T-cell (primary cell): ENCODE data around the gene GABRG3. TPM values are rescaled to one million over a fixed set of nuclear protein-coding genes. Genes with fewer than 3 reads are reported as not detected.

ENCODE experiments used
- ATAC-seq, 4 experiments: fragments of 200-7000 bp in 3 of 4; fragments of 150-1000 bp in 1 of 4; cut with Tn5 transposase; replicated peaks in 1 of 4; 1 replicate in 3 of 4; 2 replicates in 1 of 4; pipeline ENCODE4 v1.10.0; 2021; ENCODE audit warnings: moderate library complexity in 3 of 4, mild to moderate bottlenecking in 2 of 4, moderate number of reproducible peaks in 1 of 4
- CTCF ChIA-PET, 2 donors: fragments of 300-600 bp; sonication (Branson Sonifier 250); formaldehyde crosslinking; loops; one replicate each; lab custom pipeline; 2022; ENCODE audit warnings: antibody characterized with exemption in 2 of 2; lab: Charles Lee
- POLR2A ChIA-PET, 2 donors: fragments of 300-600 bp; sonication (Branson Sonifier 250); formaldehyde crosslinking; loops; one replicate each; lab custom pipeline; 2022; ENCODE audit warnings: antibody characterized with exemption in 2 of 2; lab: Charles Lee
- DNase-seq, 35 experiments: peaks; one replicate each; pipeline versions ENCODE4 v3.0.0 to v3.0.0-alpha.2; 2013 to 2023
- H3K27ac ChIP-seq: one replicate; pipeline ENCODE4 v1.5.1; 2013; ENCODE audit warnings: low read length
- H3K27me3 ChIP-seq, 2 experiments: replicated peaks in 1 of 2; 1 replicate in 1 of 2; 2 replicates in 1 of 2; pipeline versions ENCODE4 v1.6.1 to v1.7.0; 2013; ENCODE audit warnings: low read length in 1 of 2, mixed read lengths in 1 of 2; ENCODE audit not compliant: control insufficient read depth in 2 of 2, insufficient read depth in 2 of 2; ENCODE audit errors: extremely low read depth in 1 of 2
- H3K36me3 ChIP-seq, 2 donors: 1 replicate in 1 of 2; 2 replicates in 1 of 2; pipeline versions ENCODE4 v1.6.1 to v1.7.0; 2013; ENCODE audit warnings: low read length in 1 of 2; ENCODE audit not compliant: control insufficient read depth in 2 of 2, insufficient read depth in 1 of 2; ENCODE audit errors: extremely low read depth in 1 of 2
- H3K4me1 ChIP-seq, 2 experiments: 1 replicate in 1 of 2; 2 replicates in 1 of 2; pipeline versions ENCODE4 v1.6.1 to v1.7.0; 2013; ENCODE audit warnings: low read length in 2 of 2, mixed read lengths in 1 of 2; ENCODE audit not compliant: insufficient read depth in 2 of 2, control insufficient read depth in 1 of 2; ENCODE audit errors: extremely low read depth in 1 of 2
- H3K4me3 ChIP-seq, 2 donors: 1 replicate in 1 of 2; 2 replicates in 1 of 2; pipeline versions ENCODE4 v1.5.1 to v1.7.0; 2013; ENCODE audit warnings: mild to moderate bottlenecking in 2 of 2, low read length in 1 of 2, moderate library complexity in 1 of 2; ENCODE audit not compliant: control insufficient read depth in 1 of 2; ENCODE audit errors: extremely low read depth in 1 of 2
- H3K9me3 ChIP-seq: 2 replicates; pipeline ENCODE4 v1.7.0; 2013
- H3K27ac Mint-ChIP-seq, 2 donors: one replicate each; pipeline ENCODE4 v1.8.0; 2020 to 2021; ENCODE audit warnings: mild to moderate bottlenecking in 2 of 2, mixed read lengths in 2 of 2
- H3K27me3 Mint-ChIP-seq, 2 donors: one replicate each; pipeline ENCODE4 v1.8.0; 2021 to 2022; ENCODE audit warnings: mixed read lengths in 2 of 2
- H3K36me3 Mint-ChIP-seq: one replicate; pipeline ENCODE4 v1.8.0; 2021; ENCODE audit warnings: mixed read lengths
- H3K4me1 Mint-ChIP-seq, 3 donors: one replicate each; pipeline ENCODE4 v1.8.0; 2020 to 2022; ENCODE audit warnings: mixed read lengths in 3 of 3, mild to moderate bottlenecking in 1 of 3
- H3K4me3 Mint-ChIP-seq, 3 donors: one replicate each; pipeline ENCODE4 v1.8.0; 2020 to 2022; ENCODE audit warnings: mild to moderate bottlenecking in 3 of 3, mixed read lengths in 3 of 3, moderate library complexity in 3 of 3
- H3K9me3 Mint-ChIP-seq, 3 donors: one replicate each; pipeline ENCODE4 v1.8.0; 2020 to 2022; ENCODE audit warnings: mixed read lengths in 3 of 3
- WGBS: methylation state at CpG from one replicate; pipeline ENCODE4 v1.1.5; 2013; ENCODE audit warnings: missing lambda C conversion rate; ENCODE audit not compliant: insufficient coverage; 5-methylcytosine and 5-hydroxymethylcytosine counted together
- total RNA-seq, 35 experiments: library from RNA in 6 of 35; stranded (reverse) in 6 of 35; fragments of 120-200 nt in 1 of 35; gene quantifications; one replicate each; pipeline versions ENCODE4 v1.2.1 to v1.2.4 and lab custom pipeline; 2013 to 2026

GABRG3 gene
- total RNA-seq: not detected
- not detected for total RNA-seq (2013)
- 0 to 0.06 (median 0) reads per million in 29 experiments for total RNA-seq (lab: John Stamatoyannopoulos, UW)

GRCh38 chr15:26970712-26971210 lies at the start of gene GABRG3:
TSS of gene GABRG3 (plus strand) at chr15:26971181.
- H3K27me3 Mint-ChIP-seq: peaks cover 13 to 26% of the 10 kb centered on the region in 2 donors
- DNase-seq (no peak), ATAC-seq (no peak)
- Histone ChIP-seq H3K36me3 (no peaks in the 10 kb centered on the region), H3K4me3 (no peak within 1 kb of the TSS), H3K9me3 (no peaks in the 10 kb centered on the region), H3K27me3 (peaks cover 9 to 15% of the 10 kb centered on the region in 2 experiments), H3K4me1 (no peaks in the 10 kb centered on the region), H3K27ac (no peak within 1 kb of the TSS)
- H3K4me3 Mint-ChIP-seq: no peak within 1 kb of the TSS
- H3K9me3 Mint-ChIP-seq: no peaks in the 10 kb centered on the region
- H3K36me3 Mint-ChIP-seq: no peaks in the 10 kb centered on the region
- WGBS: 8% methylated on average over 20 of the region's 33 CpGs
- POLR2A ChIA-PET: no interaction called here
- CTCF ChIA-PET: no interaction called here
- no peaks in the 10 kb centered on the region for H3K4me1 Mint-ChIP-seq
- H3K27ac Mint-ChIP-seq: no peak within 1 kb of the TSS

GRCh38 chr15:26921433-26921832 lies 49.5 kb upstream of the GABRG3 start:
- POLR2A ChIA-PET: no interaction called here
- no CpG with 5 or more reads among the region's 1 CpG for WGBS
- H3K27ac Mint-ChIP-seq: no peak overlapping the region
- H3K9me3 Mint-ChIP-seq: peaks cover 6 to 15% (median 8%) of the 10 kb centered on the region in 3 donors
- no peaks in the 10 kb centered on the region for H3K9me3 ChIP-seq
- DNase-seq: no peak
- H3K27me3 Mint-ChIP-seq: no peaks in the 10 kb centered on the region
- H3K4me3 ChIP-seq: no peak overlapping the region
- H3K4me1 Mint-ChIP-seq: no peaks in the 10 kb centered on the region
- ATAC-seq: no peak
- H3K36me3 Mint-ChIP-seq: no peaks in the 10 kb centered on the region
- H3K27me3 ChIP-seq: no peaks in the 10 kb centered on the region
- no peaks in the 10 kb centered on the region for H3K4me1 ChIP-seq
- H3K27ac ChIP-seq: no peak overlapping the region
- H3K36me3 ChIP-seq: no peaks in the 10 kb centered on the region
- CTCF ChIA-PET: no interaction called here
- no peak overlapping the region for H3K4me3 Mint-ChIP-seq

GRCh38 chr15:26926081-26926480 lies 44.9 kb upstream of the GABRG3 start:
- ChIA-PET POLR2A (no interaction called here), CTCF (no interaction called here)
- H3K36me3 Mint-ChIP-seq: no peaks in the 10 kb centered on the region
- peaks cover 0 to 21% (median 10%) of the 10 kb centered on the region in 3 donors for H3K9me3 Mint-ChIP-seq
- H3K4me3 ChIP-seq: no peak overlapping the region
- H3K4me1 Mint-ChIP-seq: no peaks in the 10 kb centered on the region
- no peak overlapping the region for H3K27ac Mint-ChIP-seq
- no peaks in the 10 kb centered on the region for H3K36me3 ChIP-seq
- no CpG with 5 or more reads among the region's 2 CpGs for WGBS
- ATAC-seq (no peak), DNase-seq (no peak)
- no peak overlapping the region for H3K4me3 Mint-ChIP-seq
- H3K9me3 ChIP-seq: no peaks in the 10 kb centered on the region
- H3K27ac ChIP-seq: no peak overlapping the region
- no peaks in the 10 kb centered on the region for H3K27me3 Mint-ChIP-seq
- no peaks in the 10 kb centered on the region for H3K4me1 ChIP-seq
- no peaks in the 10 kb centered on the region for H3K27me3 ChIP-seq

GRCh38 chr15:26928051-26928450 lies 42.9 kb upstream of the GABRG3 start:
- H3K9me3 ChIP-seq: no peaks in the 10 kb centered on the region
- peaks cover 0 to 16% (median 14%) of the 10 kb centered on the region in 3 donors for H3K9me3 Mint-ChIP-seq
- no peaks in the 10 kb centered on the region for H3K4me1 ChIP-seq
- no peaks in the 10 kb centered on the region for H3K27me3 ChIP-seq
- ATAC-seq (no peak), DNase-seq (no peak)
- H3K27ac ChIP-seq: no peak overlapping the region
- H3K36me3 Mint-ChIP-seq: no peaks in the 10 kb centered on the region
- no peaks in the 10 kb centered on the region for H3K36me3 ChIP-seq
- H3K4me3 ChIP-seq: no peak overlapping the region
- 80% methylated on average over 5 of the region's 8 CpGs for WGBS
- no peak overlapping the region for H3K27ac Mint-ChIP-seq
- H3K27me3 Mint-ChIP-seq: no peaks in the 10 kb centered on the region
- ChIA-PET CTCF (interaction anchor here in 1 of 2 donors (0.8 kb wide), 1 partner anchor 237 kb away, joined by 3 read pairs; no protein-coding TSS in a partner anchor), POLR2A (no interaction called here)
- no peak overlapping the region for H3K4me3 Mint-ChIP-seq
- H3K4me1 Mint-ChIP-seq: no peaks in the 10 kb centered on the region

GRCh38 chr15:26929588-26929987 lies 41.4 kb upstream of the GABRG3 start:
- Mint-ChIP-seq H3K4me3 (no peak overlapping the region), H3K9me3 (peaks cover 0 to 15% (median 10%) of the 10 kb centered on the region in 3 donors), H3K4me1 (no peaks in the 10 kb centered on the region), H3K36me3 (no peaks in the 10 kb centered on the region), H3K27ac (no peak overlapping the region), H3K27me3 (no peaks in the 10 kb centered on the region)
- Histone ChIP-seq H3K36me3 (no peaks in the 10 kb centered on the region), H3K27ac (no peak overlapping the region), H3K9me3 (no peaks in the 10 kb centered on the region), H3K4me3 (no peak overlapping the region), H3K27me3 (no peaks in the 10 kb centered on the region), H3K4me1 (no peaks in the 10 kb centered on the region)
- ChIA-PET CTCF (no interaction called here), POLR2A (no interaction called here)
- DNase-seq (no peak), ATAC-seq (no peak)
- no CpG with 5 or more reads among the region's 4 CpGs for WGBS

GRCh38 chr15:26934848-26935247 lies 36.1 kb upstream of the GABRG3 start:
- Mint-ChIP-seq H3K27me3 (no peaks in the 10 kb centered on the region), H3K4me1 (no peaks in the 10 kb centered on the region), H3K36me3 (no peaks in the 10 kb centered on the region), H3K9me3 (peaks cover 2 to 20% (median 18%) of the 10 kb centered on the region in 3 donors), H3K27ac (no peak overlapping the region), H3K4me3 (no peak overlapping the region)
- H3K36me3 ChIP-seq: no peaks in the 10 kb centered on the region
- ChIA-PET CTCF (no interaction called here), POLR2A (no interaction called here)
- H3K27ac ChIP-seq: no peak overlapping the region
- WGBS: 94% methylated on average over 5 of the region's 6 CpGs
- no peaks in the 10 kb centered on the region for H3K9me3 ChIP-seq
- DNase-seq (no peak), ATAC-seq (no peak)
- H3K4me1 ChIP-seq: no peaks in the 10 kb centered on the region
- no peak overlapping the region for H3K4me3 ChIP-seq
- no peaks in the 10 kb centered on the region for H3K27me3 ChIP-seq

- H3K36me3 Mint-ChIP-seq: no peaks in the 10 kb centered on the region
- no peak for ATAC-seq
- peaks cover 2 to 18% (median 15%) of the 10 kb centered on the region in 3 donors for H3K9me3 Mint-ChIP-seq
- WGBS: 86% methylated on average over 8 of the region's 12 CpGs
- Histone ChIP-seq H3K27ac (no peak overlapping the region), H3K27me3 (no peaks in the 10 kb centered on the region), H3K36me3 (no peaks in the 10 kb centered on the region), H3K4me1 (no peaks in the 10 kb centered on the region), H3K9me3 (no peaks in the 10 kb centered on the region), H3K4me3 (no peak overlapping the region)
- CTCF ChIA-PET: no interaction called here
- H3K27ac Mint-ChIP-seq: no peak overlapping the region
- H3K27me3 Mint-ChIP-seq: no peaks in the 10 kb centered on the region
- no peak for DNase-seq
- H3K4me3 Mint-ChIP-seq: no peak overlapping the region
- no peaks in the 10 kb centered on the region for H3K4me1 Mint-ChIP-seq
- POLR2A ChIA-PET: no interaction called here
Measured at GRCh38 chr15:26935322-26935721, 35.7 kb upstream of the GABRG3 start.
